Gastroesophageal sphincter (tissue), 3 donors: ENCODE measurements around the gene VSIG10.
A peak's percentile ranks its signal among the peaks of the same experiment; 100 is the strongest.

Experiments used
- POLR2A ChIP-seq, 2 donors: fragments of 450-650 bp; IDR thresholded peaks; one replicate each; pipeline ENCODE4 v1.6.1; 2017; ENCODE audit warnings: antibody characterized with exemption in 2 of 2, mild to moderate bottlenecking in 2 of 2, moderate library complexity in 1 of 2
- POLR2AphosphoS5 ChIP-seq: sonication (generic); formaldehyde crosslinking; IDR thresholded peaks from one replicate; pipeline ENCODE4 v1.6.1; 2017; ENCODE audit warnings: antibody characterized with exemption
- TF ChIP-seq, protein P1 (sequence below), 4 experiments: fragments of 200-600 bp in 2 of 4; fragments of 450-650 bp in 2 of 4; sonication (generic) in 1 of 4; IDR thresholded peaks; one replicate each; pipeline ENCODE4 v1.5.1; 2017 to 2019; ENCODE audit warnings: antibody characterized with exemption in 4 of 4, mild to moderate bottlenecking in 2 of 4, moderate library complexity in 2 of 4

DNA sequence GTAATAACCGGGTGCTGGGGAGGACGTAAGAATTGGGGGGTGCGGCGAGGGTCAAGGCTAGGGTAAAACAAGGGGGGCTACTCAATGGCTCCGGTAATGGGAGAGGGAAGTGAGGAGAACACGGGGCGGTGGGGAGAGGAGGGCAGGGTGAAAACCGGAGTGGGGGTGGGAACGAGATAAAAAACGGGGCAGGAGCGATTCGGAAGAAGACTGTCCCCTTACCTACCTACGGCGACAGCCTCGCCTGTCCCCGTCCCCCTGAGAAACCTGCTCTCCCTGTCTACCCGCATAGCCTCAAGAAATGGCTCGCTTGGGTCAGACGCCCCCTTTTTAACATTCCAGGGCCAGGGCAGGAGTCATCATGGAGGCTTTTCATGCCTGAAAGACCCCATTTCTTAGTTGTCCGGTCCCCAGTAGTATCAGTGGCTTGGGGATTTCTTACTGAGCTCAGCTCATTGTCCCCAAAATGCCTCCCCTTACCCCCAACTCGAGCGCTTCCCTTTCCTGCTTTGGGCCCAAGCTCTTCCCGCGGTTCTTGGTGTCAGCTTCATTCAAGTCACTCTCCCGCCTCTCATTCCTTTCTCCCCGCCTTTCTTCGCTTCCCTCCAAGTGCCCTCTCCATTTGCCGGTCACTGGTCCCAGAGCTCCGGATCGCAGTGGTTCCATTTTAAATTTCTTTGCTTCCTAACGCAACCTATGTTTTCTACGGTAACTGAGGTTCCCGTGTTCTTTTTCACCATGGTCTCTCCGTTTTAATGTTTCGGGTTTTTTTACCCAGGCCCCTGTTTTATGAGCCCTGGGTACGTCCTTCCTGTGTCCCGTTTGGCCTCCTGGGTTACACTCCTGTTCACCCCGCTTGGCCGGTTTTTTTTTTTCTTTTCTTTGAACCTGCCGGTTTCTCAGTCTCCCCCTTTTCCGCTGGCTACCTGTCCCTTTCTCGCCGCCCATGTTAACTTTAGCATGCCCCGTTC is 41.7 kb downstream of the VSIG10 start:
- TF ChIP-seq, protein P1, sequence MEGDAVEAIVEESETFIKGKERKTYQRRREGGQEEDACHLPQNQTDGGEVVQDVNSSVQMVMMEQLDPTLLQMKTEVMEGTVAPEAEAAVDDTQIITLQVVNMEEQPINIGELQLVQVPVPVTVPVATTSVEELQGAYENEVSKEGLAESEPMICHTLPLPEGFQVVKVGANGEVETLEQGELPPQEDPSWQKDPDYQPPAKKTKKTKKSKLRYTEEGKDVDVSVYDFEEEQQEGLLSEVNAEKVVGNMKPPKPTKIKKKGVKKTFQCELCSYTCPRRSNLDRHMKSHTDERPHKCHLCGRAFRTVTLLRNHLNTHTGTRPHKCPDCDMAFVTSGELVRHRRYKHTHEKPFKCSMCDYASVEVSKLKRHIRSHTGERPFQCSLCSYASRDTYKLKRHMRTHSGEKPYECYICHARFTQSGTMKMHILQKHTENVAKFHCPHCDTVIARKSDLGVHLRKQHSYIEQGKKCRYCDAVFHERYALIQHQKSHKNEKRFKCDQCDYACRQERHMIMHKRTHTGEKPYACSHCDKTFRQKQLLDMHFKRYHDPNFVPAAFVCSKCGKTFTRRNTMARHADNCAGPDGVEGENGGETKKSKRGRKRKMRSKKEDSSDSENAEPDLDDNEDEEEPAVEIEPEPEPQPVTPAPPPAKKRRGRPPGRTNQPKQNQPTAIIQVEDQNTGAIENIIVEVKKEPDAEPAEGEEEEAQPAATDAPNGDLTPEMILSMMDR (IDR thresholded peaks at IDR 0.05) = no peak
- TF ChIP-seq POLR2A (IDR thresholded peaks at IDR 0.05) = peak in 1 of 2 donors; percentile 35
- TF ChIP-seq POLR2AphosphoS5 = peak; percentile 36
